Body of pancreas (tissue), 4 donors: ENCODE measurements around the gene NPR2. TPM values are rescaled to one million over a fixed set of nuclear protein-coding genes. Genes with fewer than 3 reads are reported as not detected.

ENCODE experiments used
- ATAC-seq: fragments of 150-250 bp; one replicate; pipeline ENCODE4 v1.9.1; 2016
- DNase-seq, 4 donors: peaks; one replicate each; pipeline ENCODE4 v3.0.0-alpha.2; 2019
- H3K27ac ChIP-seq, 4 donors: fragments of 200-600 bp; sonication (generic); 1 replicate in 3 of 4; 2 replicates in 1 of 4; pipeline versions ENCODE4 v1.5.1 to v1.6.1; 2016 to 2019; ENCODE audit warnings: mild to moderate bottlenecking in 1 of 4, mixed read lengths in 1 of 4, moderate library complexity in 1 of 4
- H3K27me3 ChIP-seq, 2 donors: fragments of 200-600 bp; sonication (generic); one replicate each; pipeline ENCODE4 v1.6.0; 2016; ENCODE audit warnings: mild to moderate bottlenecking in 1 of 2
- H3K36me3 ChIP-seq, 2 donors: fragments of 200-600 bp; sonication (generic); replicated peaks in 1 of 2; 2 replicates each; pipeline ENCODE4 v1.5.1; 2016; ENCODE audit warnings: low read depth in 2 of 2; ENCODE audit not compliant: insufficient read depth in 1 of 2
- H3K4me1 ChIP-seq: fragments of 200-600 bp; sonication (generic); one replicate; pipeline ENCODE4 v1.6.0; 2016
- H3K4me3 ChIP-seq, 2 donors: fragments of 200-600 bp; sonication (generic); 1 replicate in 1 of 2; 2 replicates in 1 of 2; pipeline ENCODE4 v1.5.1; 2016 to 2019
- H3K9me3 ChIP-seq, 3 donors: fragments of 200-600 bp; sonication (generic); 1 replicate in 2 of 3; 2 replicates in 1 of 3; pipeline ENCODE4 v1.5.1; 2016
- CTCF ChIP-seq, 7 experiments: fragments of 450-650 bp in 4 of 7; fragments of 200-600 bp in 3 of 7; sonication (generic) in 3 of 7; IDR thresholded peaks; one replicate each; pipeline ENCODE4 v1.5.1; 2016 to 2019; ENCODE audit warnings: antibody characterized with exemption in 7 of 7
- POLR2A ChIP-seq, 3 donors: fragments of 450-650 bp; IDR thresholded peaks; one replicate each; pipeline ENCODE4 v1.6.1; 2016; ENCODE audit warnings: antibody characterized with exemption in 3 of 3, mild to moderate bottlenecking in 2 of 3
- WGBS, 2 donors: methylation state at CpG; one replicate each; pipeline ENCODE4 v1.1.5; 2017; 5-methylcytosine and 5-hydroxymethylcytosine counted together
- intact Hi-C: fragments of 100-400 bp; cut with DNase I; formaldehyde crosslinking; loops from one replicate; pipeline ENCODE4 v1.15.1; 2023
- total RNA-seq, 2 donors: library from RNA; depleted of rRNA; stranded (reverse); fragments of >200 nt; gene quantifications; one replicate each; pipeline ENCODE4 v1.1.0, GENCODE V29; 2016

Gene NPR2
- total RNA-seq, 2 donors from 2014 or later: 5.4 to 20.1 TPM

- Histone ChIP-seq H3K36me3 (no peaks in the 10 kb centered on the region), H3K4me3 (no peak overlapping the region), H3K9me3 (no peaks in the 10 kb centered on the region), H3K4me1 (peaks cover 13% of the 10 kb centered on the region), H3K27me3 (no peaks in the 10 kb centered on the region), H3K27ac (no peak overlapping the region)
- ATAC-seq: no peak
- intact Hi-C loops: no loop called here
- no peak for DNase-seq
- TF ChIP-seq POLR2A (IDR thresholded peaks at IDR 0.05) (no peak), CTCF (IDR thresholded peaks at IDR 0.05) (no peak)
- 93 to 95% methylated on average over 13 to 17 of the region's 17 CpGs for WGBS, 2 donors
Measured at GRCh38 chr9:35842020-35842745, 50.8 kb downstream of the NPR2 start.

- WGBS, 2 donors: 77 to 92% methylated on average over 3 of the region's 3 CpGs
- TF ChIP-seq CTCF (IDR thresholded peaks at IDR 0.05) (no peak), POLR2A (IDR thresholded peaks at IDR 0.05) (no peak)
- H3K4me1 ChIP-seq: peaks cover 13% of the 10 kb centered on the region
- H3K4me3 ChIP-seq: no peak overlapping the region
- H3K27ac ChIP-seq: no peak overlapping the region
- DNase-seq (no peak), ATAC-seq (no peak)
- no peaks in the 10 kb centered on the region for H3K27me3 ChIP-seq
- H3K36me3 ChIP-seq: no peaks in the 10 kb centered on the region
- intact Hi-C loops: no loop called here
- H3K9me3 ChIP-seq: no peaks in the 10 kb centered on the region
Measured at GRCh38 chr9:35842795-35843194, 51.4 kb downstream of the NPR2 start.

- TF ChIP-seq POLR2A (IDR thresholded peaks at IDR 0.05): no peak
- TF ChIP-seq CTCF (IDR thresholded peaks at IDR 0.05): no peak
- no peaks in the 10 kb centered on the region for H3K27me3 ChIP-seq
- H3K4me3 ChIP-seq: no peak overlapping the region
- peaks cover 13% of the 10 kb centered on the region for H3K4me1 ChIP-seq
- ATAC-seq (peak; percentile 57), DNase-seq (peak; percentile 32 to 83 (median 54))
- 46 to 57% methylated on average over 7 of the region's 7 CpGs for WGBS, 2 donors
- H3K27ac ChIP-seq: peak overlapping the region in 2 of 4 donors; percentile 35 to 36
- intact Hi-C loops: no loop called here
- no peaks in the 10 kb centered on the region for H3K9me3 ChIP-seq
- no peaks in the 10 kb centered on the region for H3K36me3 ChIP-seq
Measured at GRCh38 chr9:35844628-35845270, 53.4 kb downstream of the NPR2 start.

GRCh38 chr9:35845824-35846771 is 54.7 kb downstream of the NPR2 start:
- no peak for ATAC-seq
- no peak for TF ChIP-seq CTCF (IDR thresholded peaks at IDR 0.05)
- no peak for TF ChIP-seq POLR2A (IDR thresholded peaks at IDR 0.05)
- Histone ChIP-seq H3K4me3 (no peak overlapping the region), H3K9me3 (no peaks in the 10 kb centered on the region), H3K27me3 (no peaks in the 10 kb centered on the region), H3K36me3 (no peaks in the 10 kb centered on the region), H3K4me1 (peaks cover 13% of the 10 kb centered on the region), H3K27ac (no peak overlapping the region)
- intact Hi-C loops: no loop called here
- WGBS, 2 donors: 61 to 85% methylated on average over 23 to 53 of the region's 53 CpGs
- peak in 1 of 4 donors; percentile 38 for DNase-seq
